ENCODE results near the gene CDK5RAP2. TPM values are rescaled to one million over a fixed set of nuclear protein-coding genes. Genes with fewer than 3 reads are reported as not detected.
A peak's percentile ranks its signal among the peaks of the same experiment; 100 is the strongest.
"Not testable (repeated sequence)": the region's sequence is repeated elsewhere in the genome, so short reads cannot be mapped to it uniquely, and the experiment has no call there.

Gene CDK5RAP2
- total RNA-seq, 3 donors from 2014 or later (not counting 1 experiment from before 2014, with no cell fraction given), result 81.5 to 95.7 (median 82.4) TPM

DNA sequence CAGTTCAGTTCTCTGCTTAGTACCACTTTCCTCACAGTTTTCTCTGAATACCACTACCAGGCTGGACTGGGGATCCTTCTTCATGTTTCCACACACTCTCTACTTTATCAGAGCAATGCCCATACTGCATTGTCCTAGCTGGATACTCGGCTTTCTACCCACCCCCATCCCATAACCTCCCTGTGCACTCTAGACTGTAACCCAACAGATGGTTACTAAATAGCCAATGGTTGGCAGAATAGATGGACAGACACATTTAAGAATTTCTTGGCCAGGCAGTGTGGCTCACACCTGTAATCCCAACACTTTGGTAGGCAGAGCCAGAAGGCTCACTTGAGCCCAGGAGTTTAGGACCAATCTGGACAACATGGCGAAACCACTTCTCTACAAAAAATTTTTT lies 22.8 kb downstream of the CDK5RAP2 start:
- intact Hi-C loops (cut with micrococcal nuclease), result no loop called here
- Mint-ChIP-seq H3K27me3 (ENCODE audit: low read depth in 2 of 2) (no peaks in the 10 kb centered on the region), H3K36me3 (no peaks in the 10 kb centered on the region), H3K27ac (peak overlapping the region in 1 of 2 donors; percentile 33), H3K9me3 (no peaks in the 10 kb centered on the region), H3K4me3 (no peak overlapping the region), H3K4me1 (peaks cover 22 to 28% of the 10 kb centered on the region in 2 donors)
- H3K4me1 ChIP-seq (ENCODE audit: control insufficient read depth, insufficient read depth, low read length), result peaks cover 2% of the 10 kb centered on the region
- ATAC-seq (no peak), DNase-seq (no peak)
- H3K27me3 ChIP-seq (ENCODE audit: control insufficient read depth, insufficient read depth, low read length), result no peaks in the 10 kb centered on the region
- H3K27ac ChIP-seq (ENCODE audit: low read length), result no peak overlapping the region
- H3K36me3 ChIP-seq (ENCODE audit: control insufficient read depth, insufficient read depth, low read length), result peaks cover 23% of the 10 kb centered on the region
- TF ChIP-seq CTCF (IDR thresholded peaks at IDR 0.05), result no peak
- WGBS (ENCODE audit: insufficient coverage), result 100% methylated on average over 1 of the region's 2 CpGs
- H3K4me3 ChIP-seq (ENCODE audit: low read length), result no peak overlapping the region
- H3K9me3 ChIP-seq (ENCODE audit: control insufficient read depth, insufficient read depth, low read length), result no peaks in the 10 kb centered on the region

DNA sequence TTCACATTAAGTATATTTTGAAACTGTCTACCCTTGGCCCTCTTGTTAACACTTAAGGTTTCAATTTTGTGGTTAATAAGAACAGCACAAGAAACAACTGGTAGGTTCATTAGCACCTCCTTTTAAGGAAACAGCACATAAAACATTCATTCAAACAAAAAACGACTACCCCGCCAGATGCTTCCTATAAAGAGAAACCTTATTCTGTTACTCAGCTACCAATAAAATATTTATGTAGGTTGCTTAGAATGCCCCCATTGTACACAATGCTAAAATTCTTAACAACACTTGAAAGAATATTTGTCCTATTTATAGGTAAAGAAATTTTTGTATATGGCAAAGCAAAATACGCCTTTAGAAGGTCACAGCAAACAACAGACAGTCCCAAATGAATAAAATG lies 23.2 kb downstream of the CDK5RAP2 start:
- Histone ChIP-seq H3K4me1 (ENCODE audit: control insufficient read depth, insufficient read depth, low read length) (peaks cover 2% of the 10 kb centered on the region), H3K9me3 (ENCODE audit: control insufficient read depth, insufficient read depth, low read length) (no peaks in the 10 kb centered on the region), H3K4me3 (ENCODE audit: low read length) (no peak overlapping the region), H3K36me3 (ENCODE audit: control insufficient read depth, insufficient read depth, low read length) (peaks cover 20% of the 10 kb centered on the region), H3K27me3 (ENCODE audit: control insufficient read depth, insufficient read depth, low read length) (no peaks in the 10 kb centered on the region), H3K27ac (ENCODE audit: low read length) (no peak overlapping the region)
- peaks cover 20 to 24% of the 10 kb centered on the region in 2 donors for H3K4me1 Mint-ChIP-seq
- no peak overlapping the region for H3K4me3 Mint-ChIP-seq
- TF ChIP-seq CTCF (IDR thresholded peaks at IDR 0.05), result no peak
- H3K9me3 Mint-ChIP-seq, result no peaks in the 10 kb centered on the region
- 90% methylated on average over 1 of the region's 3 CpGs for WGBS (ENCODE audit: insufficient coverage)
- no peak for ATAC-seq
- no peak for DNase-seq
- H3K36me3 Mint-ChIP-seq, result no peaks in the 10 kb centered on the region
- peak overlapping the region in 1 of 2 donors; percentile 33 for H3K27ac Mint-ChIP-seq
- intact Hi-C loops (cut with micrococcal nuclease), result no loop called here
- H3K27me3 Mint-ChIP-seq (ENCODE audit: low read depth in 2 of 2), result no peaks in the 10 kb centered on the region

DNA sequence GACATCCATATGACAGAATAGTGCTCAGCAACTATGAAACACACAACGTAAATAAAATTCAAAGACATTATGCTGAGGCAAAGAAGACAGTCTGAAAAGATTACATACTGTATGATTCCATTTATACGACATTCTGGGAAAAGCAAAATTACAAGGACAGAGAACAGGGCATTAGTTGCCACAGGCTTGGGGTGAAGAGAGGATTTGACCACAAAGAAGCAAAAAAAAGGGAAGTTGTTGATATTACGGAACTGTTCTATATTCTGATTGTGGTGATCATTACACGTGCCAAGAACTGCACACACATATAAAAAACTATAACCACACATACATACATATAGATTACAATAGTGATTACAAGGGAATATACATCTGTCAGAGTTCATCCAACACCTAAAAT lies 24.1 kb downstream of the CDK5RAP2 start:
- ATAC-seq, result no peak
- 82% methylated on average over 1 of the region's 4 CpGs for WGBS (ENCODE audit: insufficient coverage)
- peaks cover 5% of the 10 kb centered on the region for H3K36me3 Mint-ChIP-seq
- H3K4me1 ChIP-seq (ENCODE audit: control insufficient read depth, insufficient read depth, low read length), result peaks cover 2% of the 10 kb centered on the region
- H3K4me1 Mint-ChIP-seq, result peaks cover 27 to 32% of the 10 kb centered on the region in 2 donors
- intact Hi-C loops (cut with micrococcal nuclease), result no loop called here
- no peaks in the 10 kb centered on the region for H3K9me3 Mint-ChIP-seq
- H3K27ac ChIP-seq (ENCODE audit: low read length), result no peak overlapping the region
- TF ChIP-seq CTCF (IDR thresholded peaks at IDR 0.05), result no peak
- H3K4me3 ChIP-seq (ENCODE audit: low read length), result no peak overlapping the region
- no peaks in the 10 kb centered on the region for H3K27me3 Mint-ChIP-seq (ENCODE audit: low read depth in 2 of 2)
- H3K36me3 ChIP-seq (ENCODE audit: control insufficient read depth, insufficient read depth, low read length), result peaks cover 18% of the 10 kb centered on the region
- no peaks in the 10 kb centered on the region for H3K27me3 ChIP-seq (ENCODE audit: control insufficient read depth, insufficient read depth, low read length)
- no peak for DNase-seq
- peak overlapping the region in 1 of 2 donors; percentile 26 for H3K27ac Mint-ChIP-seq
- no peak overlapping the region for H3K4me3 Mint-ChIP-seq
- no peaks in the 10 kb centered on the region for H3K9me3 ChIP-seq (ENCODE audit: control insufficient read depth, insufficient read depth, low read length)

DNA sequence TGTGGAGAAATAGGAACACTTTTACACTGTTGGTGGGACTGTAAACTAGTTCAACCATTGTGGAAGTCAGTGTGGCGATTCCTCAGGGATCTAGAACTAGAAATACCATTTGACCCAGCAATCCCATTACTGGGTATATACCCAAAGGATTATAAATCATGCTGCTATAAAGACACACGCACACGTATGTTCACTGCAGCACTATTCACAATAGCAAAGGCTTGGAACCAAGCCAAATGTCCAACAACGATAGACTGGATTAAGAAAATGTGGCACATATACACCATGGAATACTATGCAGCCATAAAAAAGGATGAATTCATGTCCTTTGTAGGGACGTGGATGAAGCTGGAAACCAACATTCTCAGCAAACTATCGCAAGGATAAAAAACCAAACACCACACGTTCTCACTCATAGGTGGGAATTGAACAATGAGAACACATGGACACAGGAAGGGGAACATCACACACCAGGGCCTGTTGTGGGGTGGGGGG lies 27.7 kb downstream of the CDK5RAP2 start:
- H3K36me3 Mint-ChIP-seq; H3K4me3 Mint-ChIP-seq; ATAC-seq; H3K27me3 Mint-ChIP-seq (ENCODE audit: low read depth in 2 of 2); H3K9me3 Mint-ChIP-seq; H3K4me1 ChIP-seq (ENCODE audit: control insufficient read depth, insufficient read depth, low read length); H3K27ac Mint-ChIP-seq; H3K27ac ChIP-seq (ENCODE audit: low read length); H3K27me3 ChIP-seq (ENCODE audit: control insufficient read depth, insufficient read depth, low read length); H3K4me3 ChIP-seq (ENCODE audit: low read length); DNase-seq; intact Hi-C loops (cut with micrococcal nuclease); H3K9me3 ChIP-seq (ENCODE audit: control insufficient read depth, insufficient read depth, low read length): not testable (repeated sequence)
- 100% methylated on average over 3 of the region's 7 CpGs for WGBS (ENCODE audit: insufficient coverage)
- H3K4me1 Mint-ChIP-seq, result peaks cover 19 to 20% of the 10 kb centered on the region in 2 donors
- peaks cover 41% of the 10 kb centered on the region for H3K36me3 ChIP-seq (ENCODE audit: control insufficient read depth, insufficient read depth, low read length)
